ENCODE data around the gene ATG10. TPM values are rescaled to one million over a fixed set of nuclear protein-coding genes. Genes with fewer than 3 reads are reported as not detected.

The ATG10 gene
- total RNA-seq, 1 donor = 6.5 TPM

DNA sequence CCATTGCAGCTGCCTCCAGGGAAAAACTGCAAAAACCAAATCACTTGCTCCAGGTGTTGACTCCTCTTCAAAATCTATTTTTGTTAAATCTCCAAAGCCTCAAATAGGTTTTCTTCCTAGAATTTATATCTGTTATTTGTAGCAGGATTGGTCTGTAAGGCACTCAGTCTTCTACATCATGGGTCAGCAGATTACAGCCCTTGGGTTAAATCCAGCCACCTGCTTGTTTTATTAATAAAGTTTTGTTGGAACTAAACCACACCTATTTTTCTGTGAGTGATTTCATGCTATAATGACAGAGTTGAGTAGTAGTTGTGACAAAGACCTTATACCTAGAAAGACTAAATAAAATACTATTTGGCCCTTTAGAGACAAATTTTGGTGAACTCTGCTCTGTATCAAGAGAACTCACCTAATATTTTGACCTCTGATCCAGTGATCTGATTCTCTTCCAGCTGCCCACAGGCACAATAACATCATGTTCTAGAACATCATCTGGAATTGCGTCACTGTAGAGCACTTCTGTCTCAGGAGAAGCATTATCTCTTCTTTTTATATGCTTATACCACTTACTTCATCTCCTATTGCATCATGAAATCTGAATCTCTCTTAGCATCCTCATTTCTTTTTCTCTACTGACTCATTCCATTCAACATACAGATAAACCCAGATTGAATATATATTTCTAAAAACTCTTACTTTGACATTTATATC lies 176.2 kb downstream of the ATG10 start:
- no peak overlapping the region for H2AFZ ChIP-seq (ENCODE audit: low read length)
- H3K9me3 ChIP-seq (ENCODE audit: low read depth, low read length) = no peaks in the 10 kb centered on the region
- no peak overlapping the region for H3K4me3 ChIP-seq (ENCODE audit: insufficient read depth, low read length)
- DNase-seq (ENCODE audit: insufficient read length, low spot score, missing footprints) = no peak
- no peak overlapping the region for H3K4me2 ChIP-seq (ENCODE audit: insufficient read depth, low read length)
- peaks cover 8% of the 10 kb centered on the region for H3K4me1 ChIP-seq (ENCODE audit: insufficient read depth, low read length)
- no peak for TF ChIP-seq CTCF (IDR thresholded peaks at IDR 0.05; ENCODE audit: extremely low read depth, low read depth, low read length)
- H4K20me1 ChIP-seq (ENCODE audit: insufficient read depth, low read length) = no peaks in the 10 kb centered on the region
- H3K36me3 ChIP-seq (ENCODE audit: insufficient read depth, low read length) = no peaks in the 10 kb centered on the region
- no peaks in the 10 kb centered on the region for H3K27me3 ChIP-seq (ENCODE audit: insufficient read depth, low read length)
- no peak overlapping the region for H3K27ac ChIP-seq (ENCODE audit: low read depth, low read length)
- no peaks in the 10 kb centered on the region for H3K79me2 ChIP-seq (ENCODE audit: insufficient read depth, low read length)

DNA sequence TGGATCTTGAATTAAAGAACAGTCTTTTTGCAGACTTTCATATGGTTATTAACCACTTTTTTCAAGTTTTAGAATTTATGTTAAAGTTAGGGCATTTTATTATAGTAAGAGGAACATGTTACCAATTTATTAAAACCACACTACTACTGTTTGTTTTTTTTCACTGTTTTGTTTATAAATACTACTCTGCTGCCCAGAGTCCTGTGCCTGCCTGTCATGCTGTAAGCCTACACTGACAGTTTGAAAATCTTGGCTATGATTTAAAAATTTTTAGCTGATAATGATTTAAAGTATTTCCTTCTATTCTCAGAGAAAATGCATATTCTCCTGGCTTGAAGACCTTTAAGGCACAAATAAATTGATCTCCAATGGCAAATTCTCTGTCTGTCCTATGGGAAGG lies 177.6 kb downstream of the ATG10 start:
- Histone ChIP-seq H3K4me3 (ENCODE audit: insufficient read depth, low read length) (no peak overlapping the region), H3K79me2 (ENCODE audit: insufficient read depth, low read length) (no peaks in the 10 kb centered on the region)
- TF ChIP-seq CTCF (IDR thresholded peaks at IDR 0.05; ENCODE audit: extremely low read depth, low read depth, low read length) = no peak

GRCh38 chr5:82150559-82150958 lies 178.7 kb downstream of the ATG10 start:
- no peaks in the 10 kb centered on the region for H3K27me3 ChIP-seq (ENCODE audit: insufficient read depth, low read length)
- no peak overlapping the region for H3K4me3 ChIP-seq (ENCODE audit: insufficient read depth, low read length)
- H4K20me1 ChIP-seq (ENCODE audit: insufficient read depth, low read length) = no peaks in the 10 kb centered on the region
- no peaks in the 10 kb centered on the region for H3K36me3 ChIP-seq (ENCODE audit: insufficient read depth, low read length)
- H3K4me2 ChIP-seq (ENCODE audit: insufficient read depth, low read length) = no peak overlapping the region
- H3K27ac ChIP-seq (ENCODE audit: low read depth, low read length) = no peak overlapping the region
- H3K4me1 ChIP-seq (ENCODE audit: insufficient read depth, low read length) = peaks cover 8% of the 10 kb centered on the region
- no peak for TF ChIP-seq CTCF (IDR thresholded peaks at IDR 0.05; ENCODE audit: extremely low read depth, low read depth, low read length)
- no peaks in the 10 kb centered on the region for H3K79me2 ChIP-seq (ENCODE audit: insufficient read depth, low read length)
- no peaks in the 10 kb centered on the region for H3K9me3 ChIP-seq (ENCODE audit: low read depth, low read length)
- H2AFZ ChIP-seq (ENCODE audit: low read length) = no peak overlapping the region
- DNase-seq (ENCODE audit: insufficient read length, low spot score, missing footprints) = no peak

More for the DNA sequence above, 177.6 kb downstream of the ATG10 start:
- H3K27me3 ChIP-seq (ENCODE audit: insufficient read depth, low read length) = no peaks in the 10 kb centered on the region
- H3K27ac ChIP-seq (ENCODE audit: low read depth, low read length) = no peak overlapping the region
- no peaks in the 10 kb centered on the region for H3K9me3 ChIP-seq (ENCODE audit: low read depth, low read length)
- no peaks in the 10 kb centered on the region for H3K36me3 ChIP-seq (ENCODE audit: insufficient read depth, low read length)
- no peaks in the 10 kb centered on the region for H4K20me1 ChIP-seq (ENCODE audit: insufficient read depth, low read length)
- no peak overlapping the region for H2AFZ ChIP-seq (ENCODE audit: low read length)
- H3K4me1 ChIP-seq (ENCODE audit: insufficient read depth, low read length) = peaks cover 8% of the 10 kb centered on the region
- DNase-seq (ENCODE audit: insufficient read length, low spot score, missing footprints) = no peak
- no peak overlapping the region for H3K4me2 ChIP-seq (ENCODE audit: insufficient read depth, low read length)

- DNase-seq (ENCODE audit: insufficient read length, low spot score, missing footprints) = no peak
- no peaks in the 10 kb centered on the region for H3K79me2 ChIP-seq (ENCODE audit: insufficient read depth, low read length)
- H4K20me1 ChIP-seq (ENCODE audit: insufficient read depth, low read length) = no peaks in the 10 kb centered on the region
- no peak overlapping the region for H3K4me3 ChIP-seq (ENCODE audit: insufficient read depth, low read length)
- TF ChIP-seq CTCF (IDR thresholded peaks at IDR 0.05; ENCODE audit: extremely low read depth, low read depth, low read length) = no peak
- H3K9me3 ChIP-seq (ENCODE audit: low read depth, low read length) = no peaks in the 10 kb centered on the region
- H3K27ac ChIP-seq (ENCODE audit: low read depth, low read length) = no peak overlapping the region
- H3K36me3 ChIP-seq (ENCODE audit: insufficient read depth, low read length) = no peaks in the 10 kb centered on the region
- H3K27me3 ChIP-seq (ENCODE audit: insufficient read depth, low read length) = no peaks in the 10 kb centered on the region
- no peak overlapping the region for H3K4me2 ChIP-seq (ENCODE audit: insufficient read depth, low read length)
- peaks cover 8% of the 10 kb centered on the region for H3K4me1 ChIP-seq (ENCODE audit: insufficient read depth, low read length)
- no peak overlapping the region for H2AFZ ChIP-seq (ENCODE audit: low read length)
Measured at GRCh38 chr5:82151204-82151603, 179.4 kb downstream of the ATG10 start.
